ENCODE results near the gene ARFGAP3.

Gene ARFGAP3

GRCh38 chr22:42884616-42885375 is 27.7 kb upstream of the ARFGAP3 start:
- no peak for DNase-seq (ENCODE audit: low spot score)

GRCh38 chr22:42883970-42884369 is 26.9 kb upstream of the ARFGAP3 start:
- no peak for DNase-seq (ENCODE audit: low spot score)

GRCh38 chr22:42883121-42883520 is 26.0 kb upstream of the ARFGAP3 start:
- no peak for DNase-seq (ENCODE audit: low spot score)

DNA sequence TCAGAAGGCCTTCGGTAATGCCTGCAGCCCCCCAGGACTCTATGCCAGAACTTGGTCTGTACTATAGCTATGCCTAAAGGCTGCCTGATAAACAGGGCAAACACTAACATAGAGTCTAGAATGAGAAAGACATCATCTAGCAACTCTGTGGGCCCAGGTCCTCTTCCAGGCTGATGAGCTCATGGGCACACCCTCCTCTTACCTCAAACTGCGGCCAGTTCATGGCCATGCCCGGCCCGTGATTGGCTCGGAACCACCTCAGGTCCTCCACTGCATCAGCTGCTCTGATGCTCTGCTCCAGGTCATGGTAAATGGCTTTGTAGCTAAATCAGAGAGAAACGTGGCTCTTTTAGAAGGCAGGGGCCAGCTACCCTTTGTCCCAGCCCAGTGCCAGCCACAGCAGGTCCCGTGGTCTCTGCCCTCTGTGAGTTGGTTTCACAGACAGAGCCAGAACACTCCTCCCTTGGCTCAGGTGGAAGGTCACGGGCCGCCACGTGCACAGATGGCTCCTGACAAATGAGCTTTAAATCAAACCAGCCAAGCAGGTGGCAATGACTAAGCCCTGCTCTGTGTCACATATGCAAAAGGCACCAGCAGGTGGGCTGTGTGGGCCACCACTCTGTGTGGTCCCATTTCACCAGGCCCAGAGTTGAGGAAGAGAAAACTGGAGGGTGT is 25.0 kb upstream of the ARFGAP3 start:
- peak; percentile 68 for DNase-seq (ENCODE audit: low spot score)

- no peak for DNase-seq (ENCODE audit: low spot score)
Measured at GRCh38 chr22:42881298-42881697, 24.2 kb upstream of the ARFGAP3 start.

GRCh38 chr22:42880815-42881214 is 23.7 kb upstream of the ARFGAP3 start:
- DNase-seq (ENCODE audit: low spot score), result no peak

DNA sequence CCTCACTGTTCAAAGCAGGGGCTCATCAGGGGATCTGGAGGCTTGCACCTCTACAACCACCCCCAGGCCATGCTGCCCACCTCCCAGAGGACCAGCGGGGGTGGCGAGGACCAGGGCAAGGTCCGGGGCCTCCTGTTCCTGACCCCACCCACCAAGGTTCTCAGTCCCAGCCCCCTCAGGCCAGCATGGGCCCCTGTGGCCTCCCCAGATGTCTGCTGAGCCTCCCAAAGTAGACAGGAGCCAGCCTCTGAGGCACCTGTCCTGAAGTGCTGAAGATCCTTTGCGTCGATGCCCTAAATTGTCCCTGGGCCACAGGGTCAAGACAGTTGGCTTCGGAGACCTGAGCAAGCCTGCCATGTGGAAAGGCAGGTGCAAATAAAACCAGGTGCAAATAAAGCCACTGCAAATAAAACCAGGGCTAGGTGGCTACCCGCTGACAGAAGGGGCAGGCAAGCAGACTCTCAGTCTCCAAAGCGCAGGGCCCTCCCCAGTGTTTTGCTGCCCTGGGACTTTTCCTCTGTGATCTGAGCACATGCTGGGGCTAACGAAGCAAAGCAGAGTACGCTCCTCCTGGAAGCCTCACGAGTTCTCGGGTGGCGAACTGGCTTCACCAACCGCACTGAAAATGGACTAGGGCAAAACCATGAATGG is 22.4 kb upstream of the ARFGAP3 start:
- DNase-seq (ENCODE audit: low spot score), result no peak

- no peak for DNase-seq (ENCODE audit: low spot score)
Measured at GRCh38 chr22:42878561-42879305, 21.7 kb upstream of the ARFGAP3 start.

DNA sequence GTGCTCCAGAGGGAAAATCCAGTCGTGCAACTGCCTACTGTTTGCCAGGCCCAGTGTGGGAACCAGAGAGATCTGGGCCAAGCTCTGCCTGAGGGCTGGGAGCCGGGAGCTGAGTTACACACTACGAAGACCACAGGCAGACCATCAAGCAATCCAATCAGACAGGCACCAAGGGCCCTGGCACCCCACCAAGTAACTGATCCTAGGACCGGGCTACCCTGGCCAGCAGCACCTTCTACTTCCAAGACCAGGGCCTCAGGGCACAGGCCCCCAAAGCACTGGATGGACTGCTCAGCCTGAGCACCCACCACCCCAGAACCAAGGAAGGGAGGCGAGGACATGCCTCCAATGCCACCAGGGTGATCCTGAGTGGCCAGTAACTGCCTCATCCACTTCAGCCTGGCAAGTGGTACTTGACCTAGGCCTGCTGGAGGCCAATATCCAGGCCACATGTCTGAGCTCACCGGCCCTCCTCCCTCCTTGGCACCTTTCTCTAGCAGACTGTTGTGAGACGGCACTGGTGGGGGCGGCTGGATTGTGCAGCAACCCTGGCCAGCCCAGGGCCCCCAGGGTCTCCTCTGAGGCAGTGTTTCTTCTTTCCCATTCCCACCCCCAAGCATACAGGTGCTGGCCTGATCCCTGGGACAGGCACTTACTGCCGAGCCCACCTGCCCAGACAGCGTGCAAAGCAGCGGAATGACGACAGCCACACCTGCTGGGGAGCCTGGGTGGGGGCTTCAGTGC is 20.7 kb upstream of the ARFGAP3 start:
- DNase-seq (ENCODE audit: low spot score), result no peak

DNA sequence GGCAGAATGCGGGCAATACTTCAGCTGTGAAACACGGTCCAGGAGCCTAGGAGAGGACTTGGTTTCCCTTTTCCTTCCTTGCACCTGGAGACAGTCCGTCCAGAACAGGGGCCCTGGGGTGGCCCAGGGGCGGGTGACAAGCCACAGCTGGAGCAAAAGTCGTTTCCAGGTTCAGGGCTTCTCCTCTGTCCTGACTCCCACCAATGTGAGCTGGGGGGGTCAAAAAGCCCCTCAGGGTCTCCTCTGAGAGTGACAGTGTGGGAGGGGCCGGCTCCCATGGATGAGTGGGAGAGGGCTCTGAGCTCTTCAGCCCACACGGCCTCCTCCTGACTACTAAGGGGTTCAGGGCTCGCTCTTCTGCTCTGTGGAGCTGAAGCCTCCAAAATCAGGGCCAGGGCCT is 20.1 kb upstream of the ARFGAP3 start:
- DNase-seq (ENCODE audit: low spot score), result no peak

DNA sequence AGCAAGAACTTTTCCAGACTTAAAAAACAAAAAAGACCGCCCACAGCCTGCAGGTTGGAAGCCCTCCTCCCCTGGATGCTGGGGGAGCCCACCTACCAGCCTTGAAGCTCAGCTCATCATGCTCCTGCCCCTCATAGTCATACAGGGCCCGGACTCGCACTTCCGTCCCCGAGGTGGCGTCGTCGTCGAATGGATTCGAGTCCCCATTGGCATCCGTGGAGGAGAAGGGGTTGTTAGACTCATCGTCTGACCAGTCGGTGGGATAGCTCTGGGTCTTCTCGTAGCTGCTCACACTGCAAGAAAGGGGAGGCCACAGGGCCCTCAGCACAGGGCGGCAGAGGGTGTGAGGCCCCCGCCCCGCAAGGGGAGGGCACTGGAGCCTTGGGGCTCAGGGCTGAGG is 19.0 kb upstream of the ARFGAP3 start:
- DNase-seq (ENCODE audit: low spot score), result no peak

GRCh38 chr22:42874010-42874409 is 16.9 kb upstream of the ARFGAP3 start:
- DNase-seq (ENCODE audit: low spot score), result no peak

GRCh38 chr22:42873356-42873755 is 16.3 kb upstream of the ARFGAP3 start:
- no peak for DNase-seq (ENCODE audit: low spot score)

GRCh38 chr22:42872821-42873220 is 15.7 kb upstream of the ARFGAP3 start:
- no peak for DNase-seq (ENCODE audit: low spot score)

GRCh38 chr22:42871146-42872050 is 14.3 kb upstream of the ARFGAP3 start:
- no peak for DNase-seq (ENCODE audit: low spot score)

DNA sequence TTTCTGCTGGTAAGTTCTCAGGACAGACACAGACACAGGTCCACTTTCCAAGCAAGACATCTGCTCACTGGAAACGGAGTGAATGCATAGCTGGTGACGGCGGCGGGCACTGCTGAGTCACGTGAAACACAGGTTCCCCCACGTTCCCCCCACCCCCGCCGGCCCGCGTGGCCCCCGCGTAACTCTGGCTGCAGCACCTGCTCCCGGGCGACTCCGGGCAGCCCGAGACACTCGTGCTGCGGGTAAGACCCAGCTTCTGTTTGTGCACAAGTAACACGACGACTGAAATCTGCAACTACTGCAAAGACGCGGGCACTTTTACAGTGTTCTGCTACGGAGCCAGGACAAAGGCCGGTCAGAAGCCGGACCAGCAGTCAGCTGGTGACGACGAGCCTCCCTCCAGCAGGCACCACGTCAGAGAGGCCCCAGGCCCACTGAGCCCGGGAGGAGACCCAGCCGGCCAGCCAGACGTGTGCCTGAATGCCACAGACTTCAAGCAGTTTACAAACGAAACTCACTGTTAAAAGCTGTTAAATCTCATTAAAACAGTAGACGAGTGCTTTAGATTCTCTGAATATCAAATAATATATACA is 12.9 kb upstream of the ARFGAP3 start:
- DNase-seq (ENCODE audit: low spot score), result no peak

DNA sequence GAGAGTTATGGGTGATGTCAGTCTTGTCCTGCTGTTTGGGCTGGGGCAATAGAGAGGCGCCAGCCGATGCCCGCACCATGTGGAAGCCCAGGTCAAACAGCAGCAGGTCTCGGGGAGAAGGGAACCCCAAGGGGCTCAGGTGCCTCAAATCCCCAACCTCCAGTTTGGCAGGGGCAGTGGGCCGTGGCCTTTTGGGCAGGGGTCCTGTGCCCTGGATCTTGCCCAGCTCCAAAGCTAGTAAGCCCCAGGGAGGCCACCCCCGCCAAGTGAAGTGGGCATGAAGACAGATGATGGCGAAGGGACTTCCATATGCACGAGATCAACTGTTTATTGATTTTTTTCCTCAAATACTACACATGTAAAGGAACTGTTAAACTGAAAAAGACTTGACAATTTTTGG is 12.4 kb upstream of the ARFGAP3 start:
- no peak for DNase-seq (ENCODE audit: low spot score)

GRCh38 chr22:42868751-42869251 is 11.7 kb upstream of the ARFGAP3 start:
- no peak for DNase-seq (ENCODE audit: low spot score)

- no peak for DNase-seq (ENCODE audit: low spot score)
Measured at GRCh38 chr22:42866100-42866499, 9.0 kb upstream of the ARFGAP3 start.

- no peak for DNase-seq (ENCODE audit: low spot score)
Measured at GRCh38 chr22:42865536-42865935, 8.5 kb upstream of the ARFGAP3 start.

All from NAMALWA (cell line).